ENCODE data around the gene CNTROB. TPM values are rescaled to one million over a fixed set of nuclear protein-coding genes. Genes with fewer than 3 reads are reported as not detected.

CNTROB gene
- total and polyA plus RNA-seq, 9 donors = 15.8 to 41.0 (median 35.0) TPM

GRCh38 chr17:7922845-7923628 is 9.0 kb upstream of the CNTROB start:
- no peaks in the 10 kb centered on the region for H3K36me3 ChIP-seq (ENCODE audit: control insufficient read depth, insufficient read depth, low read length)
- peak overlapping the region; percentile 89 for H3K27ac ChIP-seq (ENCODE audit: low read length)
- peaks cover 19% of the 10 kb centered on the region for H3K4me1 ChIP-seq (ENCODE audit: control insufficient read depth, insufficient read depth, low read length)
- WGBS (ENCODE audit: insufficient coverage) = 12% methylated on average over 32 of the region's 45 CpGs
- peak overlapping the region; percentile 45 for H3K4me3 ChIP-seq (ENCODE audit: low read length)
- peak; percentile 95 for DNase-seq
- H3K9me3 ChIP-seq (replicated peaks; ENCODE audit: control insufficient read depth, low read depth, low read length) = no peaks in the 10 kb centered on the region
- H3K27me3 ChIP-seq (ENCODE audit: control insufficient read depth, insufficient read depth, low read length) = peaks cover 2% of the 10 kb centered on the region

GRCh38 chr17:7927596-7927995 is 4.4 kb upstream of the CNTROB start:
- Histone ChIP-seq H3K4me1 (ENCODE audit: control insufficient read depth, insufficient read depth, low read length) (peaks cover 31% of the 10 kb centered on the region), H3K4me3 (ENCODE audit: low read length) (no peak overlapping the region), H3K27ac (ENCODE audit: low read length) (no peak overlapping the region), H3K36me3 (ENCODE audit: control insufficient read depth, insufficient read depth, low read length) (no peaks in the 10 kb centered on the region), H3K9me3 (replicated peaks; ENCODE audit: control insufficient read depth, low read depth, low read length) (no peaks in the 10 kb centered on the region), H3K27me3 (ENCODE audit: control insufficient read depth, insufficient read depth, low read length) (peaks cover 8% of the 10 kb centered on the region)
- no peak for DNase-seq
- 80% methylated on average over 3 of the region's 3 CpGs for WGBS (ENCODE audit: insufficient coverage)

DNA sequence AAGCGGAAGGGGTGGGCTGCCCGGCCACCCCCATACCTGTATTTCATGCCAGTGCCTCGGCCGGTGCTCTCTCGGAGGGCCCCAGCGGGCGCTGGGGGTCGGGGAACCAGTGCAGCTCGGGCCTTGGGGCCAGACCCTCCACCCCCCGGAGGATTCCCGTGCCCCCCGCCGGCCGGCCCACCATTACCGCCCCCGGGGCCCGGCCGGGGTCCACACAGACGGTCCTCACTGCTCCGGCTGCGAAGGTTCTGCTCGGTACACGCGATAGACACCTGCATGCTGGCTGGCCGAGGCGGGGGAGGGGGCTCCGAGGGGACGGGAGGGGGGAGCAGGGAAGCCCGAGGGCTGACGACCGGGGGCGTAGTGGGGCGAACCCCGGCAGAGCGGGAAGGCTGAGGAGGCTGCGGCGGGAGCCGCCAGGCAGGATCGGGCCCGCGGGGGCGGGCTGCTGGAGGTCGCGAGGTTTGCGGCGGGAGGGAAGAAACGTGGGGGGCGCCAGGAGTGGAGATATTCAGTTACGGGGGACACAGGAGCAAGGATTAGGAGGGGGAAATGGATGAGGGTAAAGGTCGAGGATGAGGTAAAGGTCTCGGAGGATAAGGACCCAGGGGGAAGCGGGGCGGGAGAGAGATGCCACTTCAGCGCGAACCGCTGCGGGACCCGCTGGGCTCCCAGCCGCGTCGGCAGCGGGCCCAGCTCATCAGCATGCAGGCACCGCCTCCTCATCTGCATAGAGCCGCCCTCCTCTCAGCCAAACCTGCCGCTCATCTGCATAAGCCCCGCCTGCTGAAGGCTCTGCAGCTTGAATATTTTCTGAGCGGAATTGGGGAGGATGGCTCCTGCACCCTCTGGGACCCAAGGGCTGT is 2.6 kb upstream of the CNTROB start, which contains the start of gene KCNAB3:
Gene KCNAB3 (minus strand): TSS at position 699 of the 866 bp plus-strand sequence. CDS start 421 bp downstream, at position 278.
- Histone ChIP-seq H3K4me3 (ENCODE audit: low read length) (peak within 1 kb of the TSS; percentile 44), H3K4me1 (ENCODE audit: control insufficient read depth, insufficient read depth, low read length) (peaks cover 37% of the 10 kb centered on the region), H3K27ac (ENCODE audit: low read length) (no peak within 1 kb of the TSS), H3K27me3 (ENCODE audit: control insufficient read depth, insufficient read depth, low read length) (peaks cover 8% of the 10 kb centered on the region), H3K9me3 (replicated peaks; ENCODE audit: control insufficient read depth, low read depth, low read length) (no peaks in the 10 kb centered on the region), H3K36me3 (ENCODE audit: control insufficient read depth, insufficient read depth, low read length) (peaks cover 2% of the 10 kb centered on the region)
- 4% methylated on average over 61 of the region's 67 CpGs for WGBS (ENCODE audit: insufficient coverage)
- DNase-seq = peak; percentile 89

GRCh38 chr17:7930841-7931631 is 970 bp upstream of the CNTROB start:
- Histone ChIP-seq H3K9me3 (replicated peaks; ENCODE audit: control insufficient read depth, low read depth, low read length) (no peaks in the 10 kb centered on the region), H3K27ac (ENCODE audit: low read length) (peak overlapping the region; percentile 57), H3K4me3 (ENCODE audit: low read length) (peak overlapping the region; percentile 88), H3K4me1 (ENCODE audit: control insufficient read depth, insufficient read depth, low read length) (peaks cover 37% of the 10 kb centered on the region), H3K36me3 (ENCODE audit: control insufficient read depth, insufficient read depth, low read length) (peaks cover 16% of the 10 kb centered on the region), H3K27me3 (ENCODE audit: control insufficient read depth, insufficient read depth, low read length) (peaks cover 8% of the 10 kb centered on the region)
- 26% methylated on average over 10 of the region's 20 CpGs for WGBS (ENCODE audit: insufficient coverage)
- DNase-seq = no peak

GRCh38 chr17:7932483-7932891 is 481 bp downstream of the CNTROB start:
- DNase-seq = peak; percentile 70
- whole genome bisulfite sequencing (ENCODE audit: insufficient coverage) = 0% methylated on average over 14 of the region's 17 CpGs
- Histone ChIP-seq H3K36me3 (ENCODE audit: control insufficient read depth, insufficient read depth, low read length) (peaks cover 28% of the 10 kb centered on the region), H3K9me3 (replicated peaks; ENCODE audit: control insufficient read depth, low read depth, low read length) (no peaks in the 10 kb centered on the region), H3K4me3 (ENCODE audit: low read length) (peak overlapping the region; percentile 88), H3K4me1 (ENCODE audit: control insufficient read depth, insufficient read depth, low read length) (peaks cover 37% of the 10 kb centered on the region), H3K27me3 (ENCODE audit: control insufficient read depth, insufficient read depth, low read length) (peaks cover 8% of the 10 kb centered on the region), H3K27ac (ENCODE audit: low read length) (peak overlapping the region; percentile 88)

DNA sequence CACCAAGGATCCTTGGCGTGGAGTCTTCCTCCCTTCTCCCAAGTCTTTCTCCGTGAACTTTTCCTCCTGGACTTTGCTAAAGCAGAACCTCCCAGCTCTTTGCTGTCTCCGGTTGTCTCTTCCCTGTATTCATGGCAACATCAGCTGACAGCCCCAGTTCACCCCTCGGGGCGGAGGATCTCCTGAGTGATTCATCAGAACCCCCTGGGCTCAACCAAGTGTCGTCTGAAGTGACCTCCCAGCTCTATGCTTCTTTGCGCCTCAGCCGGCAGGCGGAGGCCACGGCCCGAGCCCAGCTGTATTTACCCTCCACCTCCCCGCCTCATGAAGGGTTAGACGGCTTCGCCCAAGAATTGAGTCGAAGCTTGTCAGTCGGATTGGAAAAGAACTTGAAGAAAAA is 943 bp downstream of the CNTROB start:
- DNase-seq = peak; percentile 54
- Histone ChIP-seq H3K27ac (ENCODE audit: low read length) (peak overlapping the region; percentile 88), H3K36me3 (ENCODE audit: control insufficient read depth, insufficient read depth, low read length) (peaks cover 28% of the 10 kb centered on the region), H3K27me3 (ENCODE audit: control insufficient read depth, insufficient read depth, low read length) (peaks cover 8% of the 10 kb centered on the region), H3K4me3 (ENCODE audit: low read length) (peak overlapping the region; percentile 88), H3K9me3 (replicated peaks; ENCODE audit: control insufficient read depth, low read depth, low read length) (no peaks in the 10 kb centered on the region), H3K4me1 (ENCODE audit: control insufficient read depth, insufficient read depth, low read length) (peaks cover 37% of the 10 kb centered on the region)
- 7% methylated on average over 8 of the region's 16 CpGs for WGBS (ENCODE audit: insufficient coverage)

GRCh38 chr17:7935859-7936258 is 3.9 kb downstream of the CNTROB start:
- DNase-seq = no peak
- Histone ChIP-seq H3K27ac (ENCODE audit: low read length) (no peak overlapping the region), H3K4me3 (ENCODE audit: low read length) (no peak overlapping the region), H3K4me1 (ENCODE audit: control insufficient read depth, insufficient read depth, low read length) (peaks cover 23% of the 10 kb centered on the region), H3K9me3 (replicated peaks; ENCODE audit: control insufficient read depth, low read depth, low read length) (no peaks in the 10 kb centered on the region), H3K27me3 (ENCODE audit: control insufficient read depth, insufficient read depth, low read length) (no peaks in the 10 kb centered on the region), H3K36me3 (ENCODE audit: control insufficient read depth, insufficient read depth, low read length) (peaks cover 45% of the 10 kb centered on the region)

GRCh38 chr17:7940034-7940433 is 8.0 kb downstream of the CNTROB start:
- Histone ChIP-seq H3K27me3 (ENCODE audit: control insufficient read depth, insufficient read depth, low read length) (no peaks in the 10 kb centered on the region), H3K4me1 (ENCODE audit: control insufficient read depth, insufficient read depth, low read length) (peaks cover 9% of the 10 kb centered on the region), H3K4me3 (ENCODE audit: low read length) (no peak overlapping the region), H3K36me3 (ENCODE audit: control insufficient read depth, insufficient read depth, low read length) (peaks cover 65% of the 10 kb centered on the region), H3K9me3 (replicated peaks; ENCODE audit: control insufficient read depth, low read depth, low read length) (no peaks in the 10 kb centered on the region), H3K27ac (ENCODE audit: low read length) (no peak overlapping the region)
- WGBS (ENCODE audit: insufficient coverage) = 86% methylated on average over 4 of the region's 4 CpGs
- no peak for DNase-seq

GRCh38 chr17:7940743-7941142 is 8.7 kb downstream of the CNTROB start:
- no peak for DNase-seq
- WGBS (ENCODE audit: insufficient coverage) = 82% methylated on average over 5 of the region's 6 CpGs
- H3K27me3 ChIP-seq (ENCODE audit: control insufficient read depth, insufficient read depth, low read length) = no peaks in the 10 kb centered on the region
- no peak overlapping the region for H3K27ac ChIP-seq (ENCODE audit: low read length)
- H3K36me3 ChIP-seq (ENCODE audit: control insufficient read depth, insufficient read depth, low read length) = peaks cover 65% of the 10 kb centered on the region
- no peak overlapping the region for H3K4me3 ChIP-seq (ENCODE audit: low read length)
- no peaks in the 10 kb centered on the region for H3K9me3 ChIP-seq (replicated peaks; ENCODE audit: control insufficient read depth, low read depth, low read length)
- peaks cover 9% of the 10 kb centered on the region for H3K4me1 ChIP-seq (ENCODE audit: control insufficient read depth, insufficient read depth, low read length)

Measured in muscle of leg (tissue), 11 donors.